Activated gamma-delta T cell treated with anti-CD3 and anti-CD28 coated beads, Interleukin-2, amount 50 U/mL, for 16 hours (primary cell): Measurements from ENCODE around the gene PDE6B.
"Not testable (repeated sequence)": the region's sequence is repeated elsewhere in the genome, so short reads cannot be mapped to it uniquely, and the experiment has no call there.

ENCODE experiments used
- DNase-seq: peaks from one replicate; pipeline ENCODE4 v3.0.0-alpha.2; 2020; ENCODE audit warnings: low read depth

The PDE6B gene

DNA sequence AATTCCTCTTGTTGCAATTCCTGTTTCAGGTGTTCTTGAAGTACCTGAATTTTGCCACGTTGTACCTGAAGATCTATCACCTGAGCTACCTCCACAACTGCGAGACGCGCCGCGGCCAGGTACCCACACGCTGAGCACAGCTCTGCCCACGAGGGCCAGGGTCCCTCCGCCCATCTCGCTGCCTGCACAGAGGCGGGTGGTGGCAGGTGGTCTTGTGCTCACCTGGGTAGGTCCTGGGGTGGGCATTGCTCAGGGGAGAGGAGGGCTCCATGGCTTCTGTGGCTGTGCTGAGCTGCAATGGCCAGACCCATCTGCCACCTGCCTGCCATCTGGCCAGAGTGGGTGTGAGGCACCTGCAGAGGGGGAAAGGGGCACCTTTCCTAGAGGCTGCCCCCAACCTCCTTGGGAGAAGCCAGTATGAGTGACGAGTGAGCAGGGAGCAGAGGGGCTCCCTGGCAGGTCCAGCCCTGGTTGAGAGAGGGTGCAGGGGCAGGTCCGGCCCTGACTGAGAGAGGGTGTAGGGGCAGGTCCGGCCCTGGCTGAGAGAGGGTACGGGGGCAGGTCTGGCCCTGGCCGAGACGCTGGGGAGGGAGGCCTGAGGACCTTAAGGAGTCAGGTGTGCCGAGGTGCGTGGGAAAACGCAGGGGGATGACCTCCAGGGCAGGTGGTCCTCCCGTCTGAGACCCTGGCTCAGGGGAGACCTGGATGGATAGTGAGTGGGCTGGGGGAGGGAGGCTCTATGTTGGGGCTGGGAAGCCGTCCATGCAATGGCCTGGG, 10.7 kb downstream of the PDE6B start:
- no peak for DNase-seq

DNA sequence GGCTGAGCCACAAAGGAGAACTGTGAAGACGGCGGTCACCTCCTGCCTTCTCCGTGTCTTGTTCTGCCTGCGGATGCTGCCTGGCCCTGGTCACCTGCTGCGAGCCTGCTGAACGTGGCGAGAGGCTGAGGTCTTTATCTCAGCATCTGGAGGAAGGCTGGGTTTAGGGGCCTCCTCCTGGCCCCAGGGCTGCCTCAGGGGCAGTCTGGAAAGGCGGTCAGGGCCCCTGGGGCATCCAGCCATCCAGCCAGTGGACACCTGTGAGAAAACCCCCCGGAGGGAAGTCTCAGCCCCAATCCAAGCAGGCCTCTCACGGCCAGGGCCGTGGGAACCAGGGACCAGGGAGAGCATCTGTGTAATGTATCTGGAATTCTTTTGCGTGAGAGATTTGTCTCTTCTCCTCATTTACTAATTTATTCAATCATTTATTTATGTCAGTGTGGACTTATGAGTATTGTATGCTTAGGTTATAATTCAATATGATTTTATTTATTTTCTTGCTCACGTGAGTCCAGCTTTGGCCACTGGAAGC, 11.3 kb downstream of the PDE6B start:
- DNase-seq, result no peak

DNA sequence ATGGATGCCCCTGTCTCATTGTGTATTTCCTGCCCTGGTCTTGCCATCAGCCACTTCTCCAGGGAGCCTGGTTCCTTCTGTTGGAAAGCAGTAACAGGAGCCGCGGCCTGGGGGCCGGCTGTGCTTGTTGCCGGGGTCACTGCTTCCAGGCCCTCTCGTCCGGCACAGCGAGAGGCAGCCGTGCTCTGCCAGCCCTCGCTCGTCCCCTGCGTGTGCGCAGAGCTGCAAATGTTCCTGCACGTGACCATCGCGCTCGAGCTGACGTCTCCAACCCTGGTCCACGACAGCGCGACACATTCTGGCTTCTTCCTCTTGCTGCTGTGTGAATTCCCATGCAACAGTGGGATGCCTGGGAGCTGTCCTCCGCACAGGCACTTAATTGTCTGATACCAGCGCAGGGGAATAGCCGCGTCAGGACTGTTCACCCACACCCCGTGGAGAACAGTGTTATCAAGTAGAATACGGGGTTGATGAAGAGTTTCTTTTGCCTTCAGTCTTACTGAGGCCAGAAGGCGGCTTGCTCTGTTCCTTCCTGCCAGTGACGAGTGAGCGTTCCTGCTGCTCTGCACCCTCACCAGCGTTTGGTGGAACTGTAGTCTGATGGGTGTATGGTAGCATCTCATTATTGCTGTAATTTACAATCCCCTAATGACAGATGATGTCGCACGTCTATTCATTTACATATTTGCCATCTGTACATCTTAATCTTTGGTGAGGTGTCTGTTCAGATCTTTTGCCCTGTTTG, 12.3 kb downstream of the PDE6B start:
- DNase-seq, result no peak

GRCh38 chr4:642366-642765, 17.0 kb downstream of the PDE6B start:
- DNase-seq, result not testable (repeated sequence)

- DNase-seq, result no peak
These were observed 21.1 kb downstream of the PDE6B start for GRCh38 chr4:646460-646859.

- no peak for DNase-seq
These were observed 22.1 kb downstream of the PDE6B start for GRCh38 chr4:647481-647880.

GRCh38 chr4:648579-649292, 23.4 kb downstream of the PDE6B start:
- DNase-seq, result no peak

DNA sequence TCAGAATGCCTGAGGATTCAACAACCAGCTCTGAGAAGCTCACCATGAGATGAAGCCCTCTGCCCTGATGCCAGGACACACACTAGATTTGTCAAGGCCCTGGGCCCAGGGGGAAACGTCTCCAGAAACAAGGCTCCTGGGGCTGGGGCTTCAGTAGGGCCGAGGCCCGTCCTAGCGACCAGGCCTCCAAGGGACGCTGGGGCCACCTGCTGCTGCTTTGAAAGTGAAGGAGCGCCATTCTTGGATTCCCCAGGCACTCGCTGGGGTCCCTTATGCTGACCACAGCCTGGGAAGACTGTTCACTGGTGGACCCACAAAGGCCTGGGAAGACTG, 23.9 kb downstream of the PDE6B start:
- DNase-seq, result no peak

GRCh38 chr4:649751-650310, 24.5 kb downstream of the PDE6B start:
- DNase-seq, result no peak

DNA sequence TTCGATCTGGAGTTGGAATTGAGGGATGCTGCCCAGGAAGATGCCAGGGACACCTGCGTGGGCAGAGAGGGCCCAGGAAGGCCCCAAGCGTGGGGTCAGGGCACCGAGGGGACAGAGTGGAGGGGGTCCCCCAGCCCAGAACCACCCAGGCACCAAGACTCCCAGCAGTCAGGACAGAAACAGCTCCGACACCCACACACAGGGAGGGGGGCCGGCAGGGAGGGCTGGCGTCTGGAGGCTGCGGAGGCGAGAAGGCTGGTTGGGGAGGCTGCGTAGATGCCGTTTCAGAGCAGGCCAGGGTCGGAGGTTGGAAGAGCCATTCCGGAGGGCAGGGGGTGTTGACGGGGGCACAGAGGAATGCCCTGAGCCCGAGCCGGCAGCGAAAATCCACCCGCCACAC, 25.1 kb downstream of the PDE6B start:
- DNase-seq, result no peak

DNA sequence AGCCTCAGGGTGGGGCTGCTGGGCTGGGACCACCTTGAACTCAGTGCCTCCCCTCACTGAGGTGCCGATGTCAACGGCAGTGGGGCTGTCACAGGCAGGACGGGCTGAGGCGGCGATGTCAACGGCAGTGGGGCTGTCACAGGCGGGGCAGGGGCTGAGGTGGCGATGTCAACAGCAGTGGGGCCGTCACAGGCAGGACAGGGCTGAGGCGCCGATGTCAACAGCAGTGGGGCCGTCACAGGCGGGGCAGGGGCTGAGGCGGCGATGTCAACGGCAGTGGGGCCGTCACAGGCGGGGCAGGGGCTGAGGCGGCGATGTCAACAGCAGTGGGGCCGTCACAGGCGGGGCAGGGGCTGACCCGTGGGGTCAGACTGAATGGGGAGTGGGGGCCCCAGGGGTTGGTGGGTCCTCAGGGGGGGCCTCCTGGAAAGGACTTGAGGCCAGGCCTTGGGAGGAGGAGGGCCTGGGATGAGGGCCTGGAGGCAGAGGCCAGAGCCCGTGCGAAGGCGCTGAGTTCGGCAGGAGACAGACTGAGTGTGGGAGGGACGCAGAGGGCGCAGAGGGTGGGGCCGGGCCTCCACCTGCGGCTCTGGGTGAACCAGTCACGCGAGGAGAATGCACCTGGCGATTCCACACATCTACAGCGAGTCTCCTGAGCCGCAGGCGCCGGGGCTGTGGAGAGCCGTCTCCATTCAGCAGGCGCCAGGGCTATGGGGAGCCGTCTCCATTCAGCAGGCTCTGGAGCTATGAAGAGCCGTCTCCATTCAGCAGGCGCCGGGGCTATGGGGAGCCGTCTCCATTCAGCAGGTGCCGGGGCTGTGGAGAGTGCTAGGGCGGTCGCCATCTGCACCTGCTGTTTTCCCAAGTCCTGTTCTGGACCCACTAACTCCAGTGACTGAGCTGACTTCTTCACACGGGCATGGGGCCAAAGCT, 25.8 kb downstream of the PDE6B start:
- no peak for DNase-seq

- DNase-seq, result no peak
These were observed 26.7 kb downstream of the PDE6B start for GRCh38 chr4:651884-652642.

DNA sequence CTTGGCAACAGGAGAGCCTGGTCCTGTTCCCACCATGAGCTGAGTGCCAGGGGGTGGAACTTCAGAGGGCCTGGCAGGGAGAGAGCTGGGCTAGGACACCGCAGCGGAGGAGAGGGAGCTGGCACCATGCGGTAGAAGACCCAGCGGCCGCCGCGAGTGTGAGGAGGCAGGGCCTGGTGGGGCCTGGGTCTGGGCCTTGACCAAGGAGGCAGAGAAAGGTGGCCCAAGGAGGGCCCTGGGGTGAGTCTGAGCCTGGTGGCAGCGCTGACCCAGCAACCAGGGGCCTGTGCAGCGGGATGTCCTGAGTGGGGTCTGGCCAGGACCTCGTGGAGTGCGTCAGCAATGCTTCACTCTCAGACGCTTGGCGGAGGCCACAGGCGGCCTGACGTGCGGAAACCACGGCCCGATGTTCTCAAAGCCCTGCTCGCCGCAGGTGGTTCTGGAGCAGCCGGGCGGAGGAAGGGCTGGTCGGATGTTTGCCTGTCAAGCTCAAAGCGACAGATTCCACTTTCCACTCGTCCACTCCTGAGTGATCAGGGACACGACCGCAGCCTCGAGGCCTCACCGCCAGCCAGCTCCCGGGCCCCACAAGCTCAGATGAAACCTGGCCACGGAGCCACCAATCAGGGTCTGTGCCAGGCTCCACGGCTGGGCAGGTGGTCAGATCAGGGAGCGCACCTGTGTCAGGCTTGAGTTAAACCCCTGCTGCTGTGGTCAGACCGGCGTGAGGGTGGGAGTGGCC, 27.9 kb downstream of the PDE6B start:
- DNase-seq, result no peak

GRCh38 chr4:653831-654502, 28.6 kb downstream of the PDE6B start:
- no peak for DNase-seq

GRCh38 chr4:654503-654845, 29.1 kb downstream of the PDE6B start:
- DNase-seq, result no peak

DNA sequence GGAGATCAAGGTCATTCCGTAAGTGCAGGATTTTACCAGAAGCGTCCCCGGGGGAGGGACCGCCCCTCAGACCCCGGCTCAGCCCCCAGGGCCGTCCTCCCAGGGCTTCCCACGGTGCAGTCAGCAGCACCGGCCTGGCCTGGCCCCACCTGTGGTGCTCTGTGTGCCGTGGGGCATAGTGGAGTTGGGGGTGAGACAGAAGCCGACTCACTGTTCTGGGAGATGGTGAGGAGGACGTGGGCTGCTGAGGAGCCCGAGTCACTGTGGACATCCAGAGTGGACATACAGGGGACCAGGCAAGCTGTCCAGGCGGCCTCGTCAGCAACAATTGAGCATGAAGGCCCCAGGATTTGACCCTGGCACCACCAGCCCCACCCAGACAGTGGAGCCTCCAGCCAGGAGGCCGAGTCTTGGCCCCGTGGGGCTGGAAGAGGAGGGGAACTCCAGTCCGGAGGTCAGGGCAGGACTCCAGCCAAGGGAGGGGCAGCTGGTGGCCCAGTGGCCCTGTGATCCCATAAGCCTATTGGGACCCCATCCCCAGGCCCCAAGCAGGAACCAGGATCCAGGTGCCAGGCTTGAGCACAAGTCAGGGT, 29.6 kb downstream of the PDE6B start:
- DNase-seq, result no peak

GRCh38 chr4:655464-656151, 30.2 kb downstream of the PDE6B start:
- DNase-seq, result no peak
